HCT116 (cell line): ENCODE measurements around the gene ERBB4. TPM values are rescaled to one million over a fixed set of nuclear protein-coding genes. Genes with fewer than 3 reads are reported as not detected.

Source experiments
- ATAC-seq: fragments of 200-7000 bp; cut with Tn5 transposase; 2 replicates; pipeline ENCODE4 v1.9.1; 2020; ENCODE audit warnings: mild to moderate bottlenecking, moderate library complexity
- BruUV-seq: library from RNA; stranded (reverse); fragments of 400-500 nt; replicated peaks from 2 replicates; lab custom pipeline; 2021; lab: Mats Ljungman, UMichigan
- CTCF ChIA-PET: fragments of 300-600 bp; sonication (Branson Sonifier 250); formaldehyde crosslinking; loops from one replicate; lab custom pipeline; 2021; ENCODE audit warnings: antibody characterized with exemption; lab: Charles Lee
- POLR2A ChIA-PET: fragments of 300-600, 350-600 bp; sonication (Branson Sonifier 250); formaldehyde crosslinking; loops from one replicate; lab custom pipeline; 2021; ENCODE audit warnings: antibody characterized with exemption; lab: Charles Lee
- RAD21 ChIA-PET, 2 experiments: fragments of 300-600 bp; sonication (Branson Sonifier 250); formaldehyde crosslinking; loops; one replicate each; lab custom pipeline; 2023; ENCODE audit warnings: low total read pairs in 2 of 2; ENCODE audit not compliant: uncharacterized antibody in 2 of 2, unreplicated experiment in 2 of 2, low non-redundant PET in 1 of 2; lab: Charles Lee
- DNase-seq: peaks from one replicate; pipeline ENCODE4 v3.0.0-alpha.2; 2010; ENCODE audit warnings: low read depth, low spot score
- H2AFZ ChIP-seq: fragments of 200-600 bp; shearing (Covaris generic), sonication (generic); 2 replicates; pipeline ENCODE4 v1.6.1; 2017; ENCODE audit warnings: low read depth, mixed run types, mixed read lengths, antibody characterized with exemption, low read length; ENCODE audit not compliant: poor library complexity, severe bottlenecking
- H3K27ac ChIP-seq: 2 replicates; pipeline ENCODE4 v1.5.1; 2012; ENCODE audit warnings: low read depth, low read length
- H3K27me3 ChIP-seq: fragments of 200-600 bp; sonication (generic); 2 replicates; pipeline ENCODE4 v1.6.1; 2016; ENCODE audit warnings: mixed run types, low read length, mixed read lengths; ENCODE audit not compliant: insufficient read depth
- H3K36me3 ChIP-seq, 2 experiments: fragments of 200-500 bp in 1 of 2; fragments of 200-600 bp in 1 of 2; sonication (Bioruptor generic) in 1 of 2; sonication (generic) in 1 of 2; 2 replicates each; pipeline versions ENCODE4 v1.5.1 to v1.6.1; 2014 to 2016; ENCODE audit warnings: low read length in 2 of 2, inconsistent platforms in 1 of 2, mixed read lengths in 1 of 2, mixed run types in 1 of 2; ENCODE audit not compliant: insufficient read depth in 2 of 2, control insufficient read depth in 1 of 2
- H3K4me1 ChIP-seq, 2 experiments: fragments of 200-600 bp in 1 of 2; sonication (generic) in 1 of 2; 2 replicates each; pipeline versions ENCODE4 v1.5.1 to v1.6.1; 2012 to 2017; ENCODE audit warnings: low read length in 2 of 2, inconsistent platforms in 1 of 2, mild to moderate bottlenecking in 1 of 2, mixed read lengths in 1 of 2, mixed run types in 1 of 2, moderate library complexity in 1 of 2; ENCODE audit not compliant: insufficient read depth in 2 of 2, control insufficient read depth in 1 of 2
- H3K4me2 ChIP-seq: fragments of 200-600 bp; sonication (generic); 2 replicates; pipeline ENCODE4 v1.6.1; 2017; ENCODE audit warnings: mixed run types, low read length, mixed read lengths
- H3K4me3 ChIP-seq, 2 experiments: fragments of 200-600 bp in 1 of 2; sonication (generic) in 1 of 2; replicated peaks in 1 of 2; 2 replicates each; pipeline ENCODE4 v1.5.1; 2011 to 2016; ENCODE audit warnings: low read length in 2 of 2, control low read depth in 1 of 2, low read depth in 1 of 2, mild to moderate bottlenecking in 1 of 2, mixed read lengths in 1 of 2, mixed run types in 1 of 2
- H3K79me2 ChIP-seq: fragments of 200-600 bp; sonication (generic); 2 replicates; pipeline ENCODE4 v1.6.1; 2017; ENCODE audit warnings: mild to moderate bottlenecking, mixed run types, low read length, moderate library complexity, mixed read lengths; ENCODE audit not compliant: insufficient read depth
- H3K9ac ChIP-seq: fragments of 200-600 bp; sonication (generic); 2 replicates; pipeline ENCODE4 v1.6.1; 2016; ENCODE audit warnings: low read length, mixed read lengths
- H3K9me2 ChIP-seq: fragments of 200-600 bp; sonication (generic), shearing (Covaris generic); 2 replicates; pipeline ENCODE4 v1.6.1; 2017; ENCODE audit warnings: mixed run types, mild to moderate bottlenecking, moderate library complexity; ENCODE audit not compliant: insufficient read depth
- H3K9me3 ChIP-seq, 2 experiments: fragments of 200-500 bp in 1 of 2; fragments of 200-600 bp in 1 of 2; sonication (Bioruptor generic) in 1 of 2; sonication (generic) in 1 of 2; 2 replicates each; pipeline ENCODE4 v1.6.1; 2014 to 2017; ENCODE audit warnings: low read length in 2 of 2, mixed read lengths in 2 of 2, inconsistent platforms in 1 of 2, low read depth in 1 of 2, mild to moderate bottlenecking in 1 of 2, mixed run types in 1 of 2, moderate library complexity in 1 of 2; ENCODE audit not compliant: control insufficient read depth in 1 of 2, insufficient read depth in 1 of 2
- H4K20me1 ChIP-seq: fragments of 200-600 bp; sonication (generic), shearing (Covaris generic); 2 replicates; pipeline ENCODE4 v1.6.1; 2017; ENCODE audit warnings: mixed run types, mild to moderate bottlenecking, moderate library complexity; ENCODE audit not compliant: insufficient read depth
- CBX3 ChIP-seq: IDR thresholded peaks from 2 replicates; pipeline ENCODE4 v1.6.1; 2012; ENCODE audit warnings: low read depth
- CEBPB ChIP-seq: IDR thresholded peaks from 2 replicates; pipeline ENCODE4 v1.6.1; 2012; ENCODE audit warnings: low read depth
- EGR1 ChIP-seq: IDR thresholded peaks from 2 replicates; pipeline ENCODE4 v1.6.1; 2012; ENCODE audit warnings: low read depth
- ELF1 ChIP-seq: IDR thresholded peaks from 2 replicates; pipeline ENCODE4 v1.6.1; 2012; ENCODE audit warnings: low read depth, borderline replicate concordance
- EZH2 ChIP-seq: fragments of 200-600 bp; sonication (generic); IDR thresholded peaks from 2 replicates; pipeline ENCODE4 v1.6.1; 2017; ENCODE audit warnings: antibody characterized with exemption, mixed run types
- EZH2phosphoT487 ChIP-seq: fragments of 200-600 bp; IDR thresholded peaks from 2 replicates; pipeline ENCODE4 v1.6.1; 2018; ENCODE audit warnings: antibody characterized with exemption, borderline replicate concordance
- FOSL1 ChIP-seq: IDR thresholded peaks from 2 replicates; pipeline ENCODE4 v1.6.1; 2012; ENCODE audit warnings: low read depth
- POLR2A ChIP-seq: IDR thresholded peaks from 2 replicates; pipeline ENCODE4 v1.7.0; 2011; ENCODE audit warnings: borderline replicate concordance; ENCODE audit not compliant: insufficient read depth, insufficient read length; ENCODE audit errors: extremely low read depth
- RAD21 ChIP-seq: IDR thresholded peaks from 2 replicates; pipeline ENCODE4 v1.6.1; 2012; ENCODE audit warnings: low read depth, mild to moderate bottlenecking
- SP1 ChIP-seq: IDR thresholded peaks from 2 replicates; pipeline ENCODE4 v1.6.1; 2012; ENCODE audit warnings: low read depth
- TCF7L2 ChIP-seq: IDR thresholded peaks from 2 replicates; pipeline ENCODE4 v1.7.0; 2011; ENCODE audit warnings: borderline replicate concordance, inconsistent platforms; ENCODE audit not compliant: insufficient read depth, insufficient read length; ENCODE audit errors: extremely low read depth
- YY1 ChIP-seq: IDR thresholded peaks from 2 replicates; pipeline ENCODE4 v1.6.1; 2011; ENCODE audit warnings: low read length, low read depth, moderate library complexity, mild to moderate bottlenecking; ENCODE audit not compliant: insufficient replicate concordance; ENCODE audit errors: extremely low read depth
- ZFX ChIP-seq: fragments of 450-650 bp; IDR thresholded peaks from 2 replicates; pipeline ENCODE4 v1.6.1; 2017
- ZNF274 ChIP-seq: fragments of 200-500 bp; sonication (Bioruptor generic); IDR thresholded peaks from 2 replicates; pipeline ENCODE4 v1.6.1; 2014; ENCODE audit warnings: mild to moderate bottlenecking, low read depth, low read length, inconsistent platforms
- intact Hi-C: fragments of 100-400 bp; cut with micrococcal nuclease; formaldehyde crosslinking; loops from 2 replicates; pipeline ENCODE4 v1.10.0; 2022
- total RNA-seq: library from RNA; stranded (reverse); gene quantifications from one replicate; pipeline ENCODE4 v1.2.1, GENCODE V29; 2021; ENCODE audit not compliant: unreplicated experiment
- TF ChIP-seq, protein P1 (sequence below): IDR thresholded peaks from 2 replicates; pipeline ENCODE4 v1.6.1; 2012
- TF ChIP-seq, protein P2 (sequence below): IDR thresholded peaks from 2 replicates; pipeline ENCODE4 v1.6.1; 2012
- TF ChIP-seq, protein P3 (sequence below): IDR thresholded peaks from 2 replicates; pipeline ENCODE4 v1.6.1; 2011; ENCODE audit warnings: mild to moderate bottlenecking, low read length, moderate library complexity; ENCODE audit not compliant: insufficient replicate concordance; ENCODE audit errors: extremely low read depth

The ERBB4 gene
- total RNA-seq, 1 experiment from 2014 or later: 0.10 TPM

DNA sequence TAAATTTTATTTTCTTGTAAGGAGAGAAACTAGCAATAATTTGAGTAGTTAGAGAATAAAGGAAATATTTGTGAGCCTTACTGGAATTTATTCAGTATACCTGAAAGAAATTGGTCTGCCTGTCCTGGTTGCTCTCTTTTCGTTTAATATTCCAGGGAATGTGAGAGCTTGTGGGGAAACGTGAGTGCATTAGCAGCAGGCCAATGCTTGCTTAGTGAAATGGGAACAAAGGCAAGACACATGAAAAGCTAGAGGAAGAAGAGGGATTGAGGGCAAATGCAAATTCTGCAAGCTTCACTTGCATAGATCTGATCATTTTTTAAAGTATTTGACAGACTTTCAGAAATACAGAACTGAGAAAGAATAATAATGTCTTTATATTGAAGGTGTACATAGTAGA lies 111.0 kb downstream of the ERBB4 start:
- intact Hi-C loops: no loop called here
- RAD21 ChIA-PET: no interaction called here
- Histone ChIP-seq H3K9me2 (no peaks in the 10 kb centered on the region), H3K36me3 (no peaks in the 10 kb centered on the region), H3K9ac (no peak overlapping the region), H4K20me1 (no peaks in the 10 kb centered on the region), H3K27me3 (no peaks in the 10 kb centered on the region), H3K27ac (no peak overlapping the region), H3K4me1 (no peaks in the 10 kb centered on the region), H3K9me3 (no peaks in the 10 kb centered on the region), H3K79me2 (no peaks in the 10 kb centered on the region), H3K4me3 (no peak overlapping the region), H2AFZ (no peak overlapping the region), H3K4me2 (no peak overlapping the region)
- no TSS peak for BruUV-seq
- DNase-seq (no peak), ATAC-seq (no peak)
- CTCF ChIA-PET: no interaction called here
- POLR2A ChIA-PET: no interaction called here
- TF ChIP-seq SP1 (no peak), ZFX (no peak)

DNA sequence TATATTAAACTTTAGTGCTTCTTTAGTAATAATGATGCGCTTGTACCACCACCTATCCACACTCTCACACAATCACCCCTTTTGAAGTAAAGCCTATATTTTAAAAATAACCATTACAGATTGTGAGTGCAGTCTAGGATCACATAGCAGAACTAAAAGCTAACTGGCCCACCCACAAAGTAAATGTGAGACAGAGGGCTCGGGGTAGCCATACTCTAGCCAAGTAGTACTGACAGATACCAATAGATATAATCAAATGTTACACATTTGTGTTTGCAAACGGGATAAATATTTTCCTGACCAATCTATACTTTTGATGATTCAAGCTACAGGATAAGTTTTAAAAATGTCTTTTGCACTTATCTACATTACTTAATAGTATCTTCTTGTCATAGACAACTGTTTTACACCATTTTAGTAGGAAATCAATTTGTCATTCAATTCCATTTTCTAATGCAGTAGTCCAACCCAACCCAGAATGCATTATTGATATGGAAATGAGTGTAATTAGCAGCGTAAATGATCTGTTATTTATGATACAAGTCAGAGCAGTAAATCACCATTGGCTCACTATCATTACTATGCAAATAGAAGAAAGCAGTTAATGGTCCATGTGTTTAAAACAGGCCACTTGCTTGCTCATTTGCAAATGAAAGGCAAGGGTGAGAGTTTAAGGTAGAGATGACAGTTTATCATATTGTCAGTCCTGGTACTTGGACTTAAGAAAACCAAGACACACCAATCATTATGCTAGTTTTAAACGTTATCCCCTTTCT lies 111.8 kb downstream of the ERBB4 start:
- Histone ChIP-seq H3K9me2 (no peaks in the 10 kb centered on the region), H3K27ac (no peak overlapping the region), H3K79me2 (no peaks in the 10 kb centered on the region), H3K4me1 (no peaks in the 10 kb centered on the region), H3K27me3 (no peaks in the 10 kb centered on the region), H3K9ac (no peak overlapping the region), H3K4me3 (no peak overlapping the region), H2AFZ (no peak overlapping the region), H4K20me1 (no peaks in the 10 kb centered on the region), H3K36me3 (no peaks in the 10 kb centered on the region), H3K4me2 (no peak overlapping the region), H3K9me3 (no peaks in the 10 kb centered on the region)
- intact Hi-C loops: no loop called here
- no TSS peak for BruUV-seq
- DNase-seq: no peak
- POLR2A ChIA-PET: no interaction called here
- no peak for ATAC-seq
- CTCF ChIA-PET: no interaction called here
- RAD21 ChIA-PET: no interaction called here
- no peak for TF ChIP-seq EZH2phosphoT487
- no peak for TF ChIP-seq TCF7L2
- TF ChIP-seq ZFX: no peak
- TF ChIP-seq, protein P1, sequence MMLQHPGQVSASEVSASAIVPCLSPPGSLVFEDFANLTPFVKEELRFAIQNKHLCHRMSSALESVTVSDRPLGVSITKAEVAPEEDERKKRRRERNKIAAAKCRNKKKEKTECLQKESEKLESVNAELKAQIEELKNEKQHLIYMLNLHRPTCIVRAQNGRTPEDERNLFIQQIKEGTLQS: no peak
- no peak for TF ChIP-seq ELF1
- no peak for TF ChIP-seq YY1
- TF ChIP-seq, protein P2, sequence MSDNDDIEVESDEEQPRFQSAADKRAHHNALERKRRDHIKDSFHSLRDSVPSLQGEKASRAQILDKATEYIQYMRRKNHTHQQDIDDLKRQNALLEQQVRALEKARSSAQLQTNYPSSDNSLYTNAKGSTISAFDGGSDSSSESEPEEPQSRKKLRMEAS: no peak
- TF ChIP-seq EZH2: no peak
- no peak for TF ChIP-seq CEBPB
- TF ChIP-seq, protein P3, sequence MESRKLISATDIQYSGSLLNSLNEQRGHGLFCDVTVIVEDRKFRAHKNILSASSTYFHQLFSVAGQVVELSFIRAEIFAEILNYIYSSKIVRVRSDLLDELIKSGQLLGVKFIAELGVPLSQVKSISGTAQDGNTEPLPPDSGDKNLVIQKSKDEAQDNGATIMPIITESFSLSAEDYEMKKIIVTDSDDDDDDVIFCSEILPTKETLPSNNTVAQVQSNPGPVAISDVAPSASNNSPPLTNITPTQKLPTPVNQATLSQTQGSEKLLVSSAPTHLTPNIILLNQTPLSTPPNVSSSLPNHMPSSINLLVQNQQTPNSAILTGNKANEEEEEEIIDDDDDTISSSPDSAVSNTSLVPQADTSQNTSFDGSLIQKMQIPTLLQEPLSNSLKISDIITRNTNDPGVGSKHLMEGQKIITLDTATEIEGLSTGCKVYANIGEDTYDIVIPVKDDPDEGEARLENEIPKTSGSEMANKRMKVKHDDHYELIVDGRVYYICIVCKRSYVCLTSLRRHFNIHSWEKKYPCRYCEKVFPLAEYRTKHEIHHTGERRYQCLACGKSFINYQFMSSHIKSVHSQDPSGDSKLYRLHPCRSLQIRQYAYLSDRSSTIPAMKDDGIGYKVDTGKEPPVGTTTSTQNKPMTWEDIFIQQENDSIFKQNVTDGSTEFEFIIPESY: no peak
- no peak for TF ChIP-seq SP1
- no peak for TF ChIP-seq POLR2A
- TF ChIP-seq CBX3: no peak
- no peak for TF ChIP-seq EGR1
- TF ChIP-seq RAD21: no peak
- TF ChIP-seq FOSL1: no peak
- TF ChIP-seq ZNF274: no peak
